ELF-1 (cell line): ENCODE measurements around the gene SH2D3A.

Experiments used
- DNase-seq: peaks from one replicate; pipeline ENCODE4 v3.0.0-alpha.2; 2016; ENCODE audit warnings: low read depth, low spot score

SH2D3A gene

DNA sequence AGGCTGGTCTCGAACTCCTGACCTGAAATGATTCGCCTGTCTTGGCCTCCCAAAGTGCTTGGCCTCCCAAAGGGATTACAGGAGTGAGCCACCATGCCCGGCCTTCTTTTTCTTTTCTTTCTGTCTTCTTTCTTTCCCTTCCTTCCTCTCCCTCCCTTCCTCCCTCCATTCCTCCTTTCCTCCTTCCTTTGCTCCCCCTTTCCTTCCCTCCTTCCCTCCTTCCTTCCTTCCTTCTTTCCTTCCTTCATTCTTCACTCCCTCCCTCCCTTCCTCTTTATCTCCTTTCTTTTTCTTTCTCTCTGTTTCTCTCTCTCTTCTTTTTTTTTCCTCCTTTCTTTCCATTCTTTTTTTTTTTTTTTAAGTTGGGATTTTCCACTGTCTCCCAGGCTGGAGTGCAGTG is 58.9 kb downstream of the SH2D3A start:
- no peak for DNase-seq

DNA sequence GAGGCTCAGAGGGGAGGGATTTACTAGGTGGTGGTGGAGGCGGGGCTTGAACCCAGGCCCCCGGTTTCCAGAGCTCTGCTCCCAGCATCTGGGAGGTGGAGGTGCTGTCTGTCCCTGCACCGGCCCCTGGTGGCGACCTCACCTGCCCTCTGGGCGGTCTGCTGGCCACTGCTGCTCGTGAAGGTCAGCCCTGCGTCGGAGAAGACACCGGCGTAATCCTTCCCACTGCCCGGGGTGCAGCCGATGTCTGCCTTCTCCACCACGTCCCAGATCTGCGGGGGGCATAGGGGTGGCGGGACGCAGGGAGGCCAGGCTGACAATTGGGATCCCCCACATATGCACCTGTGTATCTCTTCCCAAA is 59.6 kb downstream of the SH2D3A start:
- no peak for DNase-seq

DNA sequence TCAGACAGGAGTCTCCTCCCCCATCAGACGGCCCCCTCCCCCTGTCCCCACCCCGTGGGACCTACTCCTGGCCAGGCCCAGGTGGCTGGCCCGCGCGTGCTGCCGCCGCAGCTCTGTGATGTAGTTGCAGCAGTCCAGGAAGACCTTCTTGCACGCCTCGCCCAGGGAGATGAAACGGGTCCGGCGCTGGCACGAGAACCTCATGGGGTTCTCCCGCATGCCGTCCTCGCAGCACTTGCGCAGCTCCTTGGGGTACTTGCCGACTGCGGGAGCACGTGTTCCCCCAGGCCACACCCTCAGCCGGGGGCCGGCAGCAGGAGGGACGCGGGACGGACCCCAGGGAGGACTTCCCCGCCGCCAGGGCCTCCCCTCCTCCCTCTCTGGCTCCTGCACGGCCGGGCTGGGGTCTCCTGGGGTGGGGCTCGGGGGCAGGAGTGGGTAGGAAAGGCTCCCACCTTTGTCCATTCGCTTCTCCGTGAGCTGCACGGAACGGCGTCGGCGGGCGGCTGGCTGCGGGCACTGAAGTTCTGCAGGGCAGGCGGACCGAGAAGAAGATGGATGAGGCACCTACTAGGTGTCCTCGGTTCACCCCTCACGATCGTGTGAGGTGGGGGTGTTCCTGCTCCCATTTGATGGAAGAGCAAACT is 60.1 kb downstream of the SH2D3A start:
- no peak for DNase-seq

DNA sequence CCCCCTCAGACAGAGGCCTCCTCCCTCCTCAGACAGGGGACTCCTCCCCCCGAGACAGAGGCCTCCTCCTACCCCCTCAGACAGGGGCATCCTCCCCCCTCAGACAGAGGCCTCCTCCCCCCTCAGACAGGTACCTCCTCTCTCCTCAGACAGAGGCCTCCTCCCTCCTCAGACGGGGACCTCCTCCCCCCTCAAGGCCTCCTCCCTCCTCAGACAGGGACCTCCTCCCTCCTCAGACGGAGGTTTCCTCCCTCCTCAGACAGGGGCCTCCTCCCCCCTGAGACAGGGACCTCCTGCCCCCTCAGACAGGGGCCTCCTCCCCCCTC is 60.6 kb downstream of the SH2D3A start:
- no peak for DNase-seq

DNA sequence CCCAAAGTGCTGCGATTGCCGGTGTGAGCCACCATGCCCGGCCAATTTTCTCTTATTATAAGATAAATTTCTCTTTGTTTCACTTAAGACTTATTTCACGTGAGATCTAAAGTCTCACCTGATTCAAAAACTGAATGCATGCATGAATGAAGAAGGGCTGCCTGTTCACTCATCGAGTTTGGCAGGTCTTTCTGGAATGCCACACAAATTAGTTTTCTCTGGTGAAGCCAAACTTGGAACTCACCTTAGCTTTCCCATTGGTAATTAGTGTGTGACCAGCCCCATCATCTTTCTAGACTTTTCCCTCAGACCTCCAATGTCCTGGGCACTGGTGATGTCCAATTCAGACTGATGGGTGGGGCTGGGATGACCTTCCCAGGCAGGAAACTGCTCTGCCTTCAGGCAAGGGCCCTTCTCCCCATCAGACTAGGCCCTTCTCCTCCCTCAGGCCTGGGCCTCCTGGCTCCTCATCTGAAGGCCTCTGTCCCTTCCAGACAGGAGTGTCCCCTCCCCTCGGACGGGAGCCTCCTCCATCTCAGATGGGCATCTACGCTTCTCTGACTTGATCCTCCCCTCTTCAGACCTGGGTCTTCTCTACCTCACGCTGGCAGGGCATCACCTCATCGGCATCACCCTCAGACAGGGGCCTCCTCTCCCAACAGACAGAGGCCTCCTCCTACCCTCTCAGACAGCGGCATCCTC is 61.2 kb downstream of the SH2D3A start:
- no peak for DNase-seq
